GM12878 (cell line): ENCODE results near the gene GYPC. TPM values are rescaled to one million over a fixed set of nuclear protein-coding genes. Genes with fewer than 3 reads are reported as not detected.

Experiments
- ATAC-seq: fragments of 200-7000 bp; cut with Tn5 transposase; 3 replicates; pipeline ENCODE4 v1.9.1; 2020; ENCODE audit warnings: mild to moderate bottlenecking, moderate library complexity
- BruUV-seq: library from RNA; stranded (reverse); fragments of 400-500 nt; replicated peaks from 2 replicates; lab custom pipeline; 2021; lab: Mats Ljungman, UMichigan
- CTCF ChIA-PET: fragments of 300-600 bp; sonication (Branson Sonifier 250); formaldehyde crosslinking; extraction: SDS; loops from one replicate; lab custom pipeline; 2021; ENCODE audit warnings: inconsistent platforms; lab: Yijun Ruan, JAX
- POLR2A ChIA-PET: fragments of 350-600 bp; formaldehyde crosslinking; extraction: SDS; loops from one replicate; lab custom pipeline; 2021; ENCODE audit warnings: inconsistent platforms; lab: Charles Lee
- RAD21 ChIA-PET: fragments of 300-600 bp; sonication (Branson Sonifier 250); formaldehyde crosslinking; loops from one replicate; lab custom pipeline; 2023; ENCODE audit warnings: antibody characterized with exemption; ENCODE audit not compliant: unreplicated experiment; lab: Charles Lee
- SMC1A ChIA-PET: fragments of 300-600 bp; sonication (Branson Sonifier 250); formaldehyde crosslinking; loops from one replicate; lab custom pipeline; 2023; ENCODE audit not compliant: unreplicated experiment, uncharacterized antibody; lab: Charles Lee
- DNase-seq: peaks from one replicate; pipeline ENCODE4 v3.0.0-alpha.2; 2011; ENCODE audit warnings: low read depth, low spot score
- FAIRE-seq: peaks from 3 replicates; lab custom pipeline; 2011; peaks lifted over from hg19 to GRCh38; lab: Jason Lieb, UNC
- H2AFZ ChIP-seq: 2 replicates; pipeline ENCODE4 v1.6.0; 2011; ENCODE audit warnings: low read depth, low read length, control low read depth; ENCODE audit not compliant: control insufficient read depth
- H3K27ac ChIP-seq: 2 replicates; pipeline ENCODE4 v1.5.1; 2011; ENCODE audit warnings: control low read depth; ENCODE audit not compliant: control insufficient read depth, insufficient read depth
- H3K27me3 ChIP-seq, 2 experiments: replicated peaks in 1 of 2; 2 replicates each; pipeline versions ENCODE4 v1.6.0 to v1.6.1; 2011; ENCODE audit warnings: low read length in 1 of 2; ENCODE audit not compliant: control insufficient read depth in 2 of 2, insufficient read depth in 2 of 2
- H3K36me3 ChIP-seq, 2 experiments: 2 replicates each; pipeline ENCODE4 v1.5.1; 2011; ENCODE audit warnings: low read length in 1 of 2; ENCODE audit not compliant: control insufficient read depth in 2 of 2, insufficient read depth in 2 of 2
- H3K4me1 ChIP-seq: 2 replicates; pipeline ENCODE4 v1.6.1; 2011; ENCODE audit warnings: mild to moderate bottlenecking, low read length, moderate library complexity, mixed read lengths; ENCODE audit not compliant: control insufficient read depth, insufficient read depth
- H3K4me2 ChIP-seq: 2 replicates; pipeline ENCODE4 v1.6.0; 2011; ENCODE audit warnings: control low read depth; ENCODE audit not compliant: control insufficient read depth, insufficient read depth
- H3K4me3 ChIP-seq: fragments of 200-600 bp; sonication (generic); 2 replicates; pipeline ENCODE4 v1.5.1; 2016
- H3K79me2 ChIP-seq: 2 replicates; pipeline ENCODE4 v1.6.0; 2011; ENCODE audit warnings: low read length; ENCODE audit not compliant: control insufficient read depth, insufficient read depth
- H3K9ac ChIP-seq: 2 replicates; pipeline ENCODE4 v1.8.0; 2011; ENCODE audit warnings: low read length, control low read depth, mixed read lengths; ENCODE audit not compliant: control insufficient read depth, insufficient read depth
- H3K9me3 ChIP-seq: replicated peaks from 3 replicates; pipeline ENCODE4 v1.5.1; 2011; ENCODE audit warnings: mild to moderate bottlenecking, low read length; ENCODE audit not compliant: control insufficient read depth, insufficient read depth
- H4K20me1 ChIP-seq: 2 replicates; pipeline ENCODE4 v1.6.0; 2011; ENCODE audit not compliant: control insufficient read depth, insufficient read depth
- ASH2L ChIP-seq: fragments of 300-600, 200-600 bp; sonication (generic); IDR thresholded peaks from 2 replicates; pipeline ENCODE4 v1.6.1; 2017; ENCODE audit warnings: low read depth, mild to moderate bottlenecking, borderline replicate concordance
- CHD1 ChIP-seq: IDR thresholded peaks from 2 replicates; pipeline ENCODE4 v1.6.1; 2012; ENCODE audit warnings: low read depth, low read length, improper control_type of control experiment
- IKZF1 ChIP-seq: fragments of 450-650 bp; conservative IDR thresholded peaks from 2 replicates; pipeline ENCODE4 v1.6.1; 2017; ENCODE audit warnings: antibody characterized with exemption, mild to moderate bottlenecking
- MEF2A ChIP-seq: IDR thresholded peaks from 2 replicates; pipeline ENCODE4 v1.6.1; 2011; ENCODE audit warnings: low read depth, mild to moderate bottlenecking, low read length, moderate library complexity; ENCODE audit not compliant: insufficient read depth
- MTA2 ChIP-seq: fragments of 450-650 bp; IDR thresholded peaks from 2 replicates; pipeline ENCODE4 v1.6.1; 2016; ENCODE audit warnings: low read depth, mild to moderate bottlenecking, moderate library complexity
- MTA3 ChIP-seq: IDR thresholded peaks from 2 replicates; pipeline ENCODE4 v1.6.1; 2012; ENCODE audit warnings: low read length, inconsistent platforms, borderline replicate concordance
- NFYA ChIP-seq: IDR thresholded peaks from 2 replicates; pipeline ENCODE4 v1.6.1; 2011; ENCODE audit warnings: low read depth, mild to moderate bottlenecking, low read length, improper control_type of control experiment, borderline replicate concordance
- NRF1 ChIP-seq: conservative IDR thresholded peaks from 2 replicates; pipeline ENCODE4 v1.6.1; 2011; ENCODE audit warnings: mild to moderate bottlenecking, low read depth, low read length, improper control_type of control experiment
- RAD21 ChIP-seq: IDR thresholded peaks from 2 replicates; pipeline ENCODE4 v1.6.1; 2011; ENCODE audit warnings: mild to moderate bottlenecking, low read depth, low read length, moderate library complexity; ENCODE audit not compliant: insufficient read depth
- STAT1 ChIP-seq: fragments of 450-650 bp; conservative IDR thresholded peaks from 2 replicates; pipeline ENCODE4 v1.6.1; 2014; ENCODE audit warnings: antibody characterized with exemption, mild to moderate bottlenecking
- TCF12 ChIP-seq: IDR thresholded peaks from 2 replicates; pipeline ENCODE4 v1.6.1; 2011; ENCODE audit warnings: low read depth, mild to moderate bottlenecking, low read length
- ZNF207 ChIP-seq: fragments of 450-650 bp; IDR thresholded peaks from 2 replicates; pipeline ENCODE4 v1.6.1; 2014; ENCODE audit warnings: antibody characterized with exemption, mild to moderate bottlenecking, borderline replicate concordance
- WGBS: methylation state at CpG from one replicate; pipeline ENCODE4 v1.1.6; 2016; ENCODE audit warnings: low lambda C conversion rate; ENCODE audit not compliant: insufficient replicate concordance, insufficient coverage; ENCODE audit errors: missing lambda C conversion rate; 5-methylcytosine and 5-hydroxymethylcytosine counted together
- in situ Hi-C: fragments of 300-500 bp; cut with MboI; formaldehyde crosslinking; loops from 9 replicates; pipeline ENCODE4 v1.14.3; 2018; ENCODE audit warnings: mixed read lengths
- intact Hi-C: fragments of 100-400 bp; cut with micrococcal nuclease; formaldehyde crosslinking; loops from one replicate; pipeline ENCODE4 v1.14.2; 2022; ENCODE audit not compliant: unreplicated experiment
- polyA plus RNA-seq, 11 experiments: library from polyadenylated mRNA; depleted of rRNA in 4 of 11; unstranded in 6 of 11; stranded (reverse) in 5 of 11; fragments of >200 nt; fragmentation: Nextera tagmentation in 4 of 11; fragmentation: Illumina TruSeq in 1 of 11; extraction: Ambion mirVana in 4 of 11; extraction: Trizol in 1 of 11; gene quantifications; 1 replicate in 1 of 11; 2 replicates in 10 of 11; pipeline versions ENCODE4 v1.2.1 to v1.2.3, GENCODE V29; 2011 to 2016; ENCODE audit warnings: inconsistent platforms in 2 of 11, missing spikeins in 2 of 11, low read depth in 1 of 11
- total RNA-seq, 4 experiments: library from RNA; depleted of rRNA in 3 of 4; stranded (reverse); fragments of >200 nt in 3 of 4; fragmentation: Illumina TruSeq in 1 of 4; extraction: Trizol in 1 of 4; gene quantifications; 2 replicates each; pipeline versions ENCODE4 v1.2.1 to v1.2.3, GENCODE V29; 2013 to 2021
- TF ChIP-seq, protein P1 (sequence below): IDR thresholded peaks from 2 replicates; pipeline ENCODE4 v1.6.1; 2012; ENCODE audit warnings: low read depth, low read length, improper control_type of control experiment
- TF ChIP-seq, protein P2 (sequence below): fragments of 450-650 bp; IDR thresholded peaks from 2 replicates; pipeline ENCODE4 v1.6.1; 2018; ENCODE audit warnings: borderline replicate concordance, mild to moderate bottlenecking; ENCODE audit not compliant: partially characterized antibody
- TF ChIP-seq, protein P3 (sequence below): fragments of 450-650 bp; IDR thresholded peaks from 2 replicates; pipeline ENCODE4 v1.6.1; 2016; ENCODE audit warnings: mild to moderate bottlenecking
- TF ChIP-seq, protein P4 (sequence below): fragments of 450-650 bp; formaldehyde crosslinking; IDR thresholded peaks from 2 replicates; pipeline ENCODE4 v1.4.0; 2020; ENCODE audit warnings: mild to moderate bottlenecking, moderate library complexity

Gene GYPC
- total and polyA plus RNA-seq, 10 of the 15 experiments (the other 5 are each of a cell fraction or from before 2014, with no cell fraction given) = 26.2 to 150 (median 81.4) TPM

DNA sequence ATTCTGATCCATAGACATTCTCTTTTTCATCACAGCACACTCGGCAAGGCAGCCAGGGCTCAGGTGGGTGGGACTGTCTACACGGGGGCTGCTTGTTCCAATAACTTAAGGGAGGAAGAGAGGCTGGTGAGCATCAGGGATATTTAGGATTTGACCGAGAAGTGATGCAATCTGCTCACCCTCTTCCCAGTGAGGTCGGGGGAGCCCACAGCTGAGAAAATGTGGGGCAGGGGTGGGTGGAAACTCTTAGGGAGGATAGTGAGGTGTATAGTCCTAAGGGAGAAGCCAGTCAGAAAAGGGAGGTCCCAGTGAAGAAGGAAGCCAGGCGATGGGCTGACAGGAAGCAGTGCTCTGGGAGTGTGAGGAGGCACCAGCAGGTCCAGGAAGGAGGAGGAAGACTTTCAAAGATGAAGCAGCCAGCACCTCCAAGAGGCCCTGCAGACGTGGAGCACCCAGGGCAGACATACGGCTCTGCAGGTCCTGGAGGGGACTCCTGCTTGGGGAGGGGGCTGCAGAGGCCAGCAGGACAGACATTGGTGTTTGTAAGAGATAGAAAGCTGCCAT lies 76.8 kb downstream of the GYPC start:
- H3K27me3 ChIP-seq = peaks cover 0 to 2% of the 10 kb centered on the region in 2 experiments; a peak in 2 of 4 replicates
- no peak for TF ChIP-seq CHD1
- TF ChIP-seq TCF12 = no peak
- TF ChIP-seq MEF2A = no peak
- no peak for TF ChIP-seq ZNF207
- TF ChIP-seq, protein P1, sequence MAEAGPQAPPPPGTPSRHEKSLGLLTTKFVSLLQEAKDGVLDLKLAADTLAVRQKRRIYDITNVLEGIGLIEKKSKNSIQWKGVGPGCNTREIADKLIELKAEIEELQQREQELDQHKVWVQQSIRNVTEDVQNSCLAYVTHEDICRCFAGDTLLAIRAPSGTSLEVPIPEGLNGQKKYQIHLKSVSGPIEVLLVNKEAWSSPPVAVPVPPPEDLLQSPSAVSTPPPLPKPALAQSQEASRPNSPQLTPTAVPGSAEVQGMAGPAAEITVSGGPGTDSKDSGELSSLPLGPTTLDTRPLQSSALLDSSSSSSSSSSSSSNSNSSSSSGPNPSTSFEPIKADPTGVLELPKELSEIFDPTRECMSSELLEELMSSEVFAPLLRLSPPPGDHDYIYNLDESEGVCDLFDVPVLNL = no peak
- no peak for TF ChIP-seq MTA3
- TF ChIP-seq NRF1 = no peak
- no peak for TF ChIP-seq MTA2
- TF ChIP-seq IKZF1 = no peak
- TF ChIP-seq, protein P2, sequence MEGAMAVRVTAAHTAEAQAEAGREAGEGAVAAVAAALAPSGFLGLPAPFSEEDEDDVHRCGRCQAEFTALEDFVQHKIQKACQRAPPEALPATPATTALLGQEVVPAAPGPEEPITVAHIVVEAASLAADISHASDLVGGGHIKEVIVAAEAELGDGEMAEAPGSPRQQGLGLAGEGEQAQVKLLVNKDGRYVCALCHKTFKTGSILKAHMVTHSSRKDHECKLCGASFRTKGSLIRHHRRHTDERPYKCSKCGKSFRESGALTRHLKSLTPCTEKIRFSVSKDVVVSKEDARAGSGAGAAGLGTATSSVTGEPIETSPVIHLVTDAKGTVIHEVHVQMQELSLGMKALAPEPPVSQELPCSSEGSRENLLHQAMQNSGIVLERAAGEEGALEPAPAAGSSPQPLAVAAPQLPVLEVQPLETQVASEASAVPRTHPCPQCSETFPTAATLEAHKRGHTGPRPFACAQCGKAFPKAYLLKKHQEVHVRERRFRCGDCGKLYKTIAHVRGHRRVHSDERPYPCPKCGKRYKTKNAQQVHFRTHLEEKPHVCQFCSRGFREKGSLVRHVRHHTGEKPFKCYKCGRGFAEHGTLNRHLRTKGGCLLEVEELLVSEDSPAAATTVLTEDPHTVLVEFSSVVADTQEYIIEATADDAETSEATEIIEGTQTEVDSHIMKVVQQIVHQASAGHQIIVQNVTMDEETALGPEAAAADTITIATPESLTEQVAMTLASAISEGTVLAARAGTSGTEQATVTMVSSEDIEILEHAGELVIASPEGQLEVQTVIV = no peak
- TF ChIP-seq, protein P3, sequence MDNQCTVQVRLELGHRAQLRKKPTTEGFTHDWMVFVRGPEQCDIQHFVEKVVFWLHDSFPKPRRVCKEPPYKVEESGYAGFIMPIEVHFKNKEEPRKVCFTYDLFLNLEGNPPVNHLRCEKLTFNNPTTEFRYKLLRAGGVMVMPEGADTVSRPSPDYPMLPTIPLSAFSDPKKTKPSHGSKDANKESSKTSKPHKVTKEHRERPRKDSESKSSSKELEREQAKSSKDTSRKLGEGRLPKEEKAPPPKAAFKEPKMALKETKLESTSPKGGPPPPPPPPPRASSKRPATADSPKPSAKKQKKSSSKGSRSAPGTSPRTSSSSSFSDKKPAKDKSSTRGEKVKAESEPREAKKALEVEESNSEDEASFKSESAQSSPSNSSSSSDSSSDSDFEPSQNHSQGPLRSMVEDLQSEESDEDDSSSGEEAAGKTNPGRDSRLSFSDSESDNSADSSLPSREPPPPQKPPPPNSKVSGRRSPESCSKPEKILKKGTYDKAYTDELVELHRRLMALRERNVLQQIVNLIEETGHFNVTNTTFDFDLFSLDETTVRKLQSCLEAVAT = no peak
- no peak for TF ChIP-seq ASH2L
- TF ChIP-seq STAT1 = no peak
- TF ChIP-seq NFYA = no peak
- no peak for TF ChIP-seq RAD21
- TF ChIP-seq, protein P4, sequence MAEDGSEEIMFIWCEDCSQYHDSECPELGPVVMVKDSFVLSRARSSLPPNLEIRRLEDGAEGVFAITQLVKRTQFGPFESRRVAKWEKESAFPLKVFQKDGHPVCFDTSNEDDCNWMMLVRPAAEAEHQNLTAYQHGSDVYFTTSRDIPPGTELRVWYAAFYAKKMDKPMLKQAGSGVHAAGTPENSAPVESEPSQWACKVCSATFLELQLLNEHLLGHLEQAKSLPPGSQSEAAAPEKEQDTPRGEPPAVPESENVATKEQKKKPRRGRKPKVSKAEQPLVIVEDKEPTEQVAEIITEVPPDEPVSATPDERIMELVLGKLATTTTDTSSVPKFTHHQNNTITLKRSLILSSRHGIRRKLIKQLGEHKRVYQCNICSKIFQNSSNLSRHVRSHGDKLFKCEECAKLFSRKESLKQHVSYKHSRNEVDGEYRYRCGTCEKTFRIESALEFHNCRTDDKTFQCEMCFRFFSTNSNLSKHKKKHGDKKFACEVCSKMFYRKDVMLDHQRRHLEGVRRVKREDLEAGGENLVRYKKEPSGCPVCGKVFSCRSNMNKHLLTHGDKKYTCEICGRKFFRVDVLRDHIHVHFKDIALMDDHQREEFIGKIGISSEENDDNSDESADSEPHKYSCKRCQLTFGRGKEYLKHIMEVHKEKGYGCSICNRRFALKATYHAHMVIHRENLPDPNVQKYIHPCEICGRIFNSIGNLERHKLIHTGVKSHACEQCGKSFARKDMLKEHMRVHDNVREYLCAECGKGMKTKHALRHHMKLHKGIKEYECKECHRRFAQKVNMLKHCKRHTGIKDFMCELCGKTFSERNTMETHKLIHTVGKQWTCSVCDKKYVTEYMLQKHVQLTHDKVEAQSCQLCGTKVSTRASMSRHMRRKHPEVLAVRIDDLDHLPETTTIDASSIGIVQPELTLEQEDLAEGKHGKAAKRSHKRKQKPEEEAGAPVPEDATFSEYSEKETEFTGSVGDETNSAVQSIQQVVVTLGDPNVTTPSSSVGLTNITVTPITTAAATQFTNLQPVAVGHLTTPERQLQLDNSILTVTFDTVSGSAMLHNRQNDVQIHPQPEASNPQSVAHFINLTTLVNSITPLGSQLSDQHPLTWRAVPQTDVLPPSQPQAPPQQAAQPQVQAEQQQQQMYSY (CRISPR knock-in tag) = no peak
- no peaks in the 10 kb centered on the region for H3K9me3 ChIP-seq
- RAD21 ChIA-PET = no interaction called here
- H3K4me2 ChIP-seq = no peak overlapping the region
- intact Hi-C loops (no loop called here), in situ Hi-C loops (no loop called here)
- ATAC-seq (no peak), FAIRE-seq (no peak), DNase-seq (no peak)
- H3K4me3 ChIP-seq = no peak overlapping the region
- no peaks in the 10 kb centered on the region for H3K79me2 ChIP-seq
- no peak overlapping the region for H2AFZ ChIP-seq
- no peak overlapping the region for H3K27ac ChIP-seq
- SMC1A ChIA-PET = no interaction called here
- H4K20me1 ChIP-seq = no peaks in the 10 kb centered on the region
- H3K36me3 ChIP-seq = no peaks in the 10 kb centered on the region
- H3K4me1 ChIP-seq = no peaks in the 10 kb centered on the region
- POLR2A ChIA-PET = no interaction called here
- CTCF ChIA-PET = interaction anchor here (0.9 kb wide), 1 partner anchor 44 kb away, joined by 3 read pairs; no protein-coding TSS in a partner anchor
- 18% methylated on average over 7 of the region's 7 CpGs for WGBS
- no peak overlapping the region for H3K9ac ChIP-seq
- BruUV-seq = no TSS peak
